GM21367 (cell line): ENCODE results near the gene BTBD3.

Source experiments
- ATAC-seq: cut with Tn5 transposase; IDR thresholded peaks from one replicate; pipeline ENCODE4 v1.9.1; 2021; ENCODE audit not compliant: unreplicated experiment

The BTBD3 gene

DNA sequence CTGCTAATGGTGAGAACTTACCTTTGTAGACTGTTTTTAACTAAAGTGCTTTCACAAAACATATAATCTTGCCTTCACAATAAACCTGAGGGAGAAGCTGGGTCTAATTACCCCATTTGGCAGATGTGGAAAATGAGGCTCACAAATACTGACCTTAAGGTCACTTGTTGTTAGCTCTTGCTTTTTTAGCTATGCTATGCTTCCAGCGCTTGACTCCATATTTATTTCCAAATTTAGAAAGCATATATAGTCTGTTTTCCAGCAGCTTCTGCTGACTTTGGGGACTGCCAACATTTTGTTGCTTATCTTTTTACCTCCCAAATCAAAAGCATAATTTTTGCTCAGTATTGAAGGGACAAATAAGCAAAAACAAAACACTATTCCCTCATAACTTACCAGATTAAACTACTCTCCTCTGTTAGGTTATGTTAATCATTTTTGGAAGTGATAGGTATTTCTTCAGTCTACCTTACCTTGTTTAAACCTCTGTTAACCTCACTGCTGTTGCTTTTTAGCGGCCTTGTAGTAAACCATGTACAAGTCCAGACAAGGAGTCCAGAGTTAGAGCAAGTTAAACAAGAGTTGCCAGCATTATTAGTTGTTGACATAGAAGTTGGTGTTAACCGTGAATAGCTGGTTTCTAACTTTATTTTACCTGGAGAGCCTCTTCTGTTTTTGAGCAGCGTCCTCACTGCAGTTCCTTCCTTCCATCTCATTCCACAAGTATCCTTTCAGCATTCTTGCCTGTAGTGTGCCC, 4.9 kb upstream of the BTBD3 start:
- no peak for ATAC-seq

- no peak for ATAC-seq
Measured at GRCh38 chr20:11918391-11918845, 725 bp downstream of the BTBD3 start.

- no peak for ATAC-seq
Measured at GRCh38 chr20:11918981-11919380, 1.3 kb downstream of the BTBD3 start.

DNA sequence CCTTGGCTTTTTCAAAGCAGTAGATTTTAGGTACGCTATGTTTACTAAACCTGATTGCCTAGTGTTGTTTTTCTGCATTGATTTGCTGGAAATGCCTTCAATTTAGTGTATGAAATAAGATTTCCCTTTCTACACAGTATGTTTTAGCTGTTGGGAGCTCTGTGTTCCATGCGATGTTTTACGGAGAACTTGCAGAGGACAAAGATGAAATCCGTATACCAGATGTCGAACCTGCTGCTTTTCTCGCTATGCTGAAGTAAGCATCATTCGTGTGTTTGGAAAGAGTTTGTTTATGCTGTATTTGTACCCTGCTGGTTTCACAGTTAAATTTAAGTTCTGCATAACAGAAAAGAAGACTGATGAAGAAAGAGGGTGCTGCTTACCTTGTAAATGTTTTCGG, 1.9 kb downstream of the BTBD3 start:
- no peak for ATAC-seq

- ATAC-seq = no peak
Measured at GRCh38 chr20:11920083-11920482, 2.4 kb downstream of the BTBD3 start.

DNA sequence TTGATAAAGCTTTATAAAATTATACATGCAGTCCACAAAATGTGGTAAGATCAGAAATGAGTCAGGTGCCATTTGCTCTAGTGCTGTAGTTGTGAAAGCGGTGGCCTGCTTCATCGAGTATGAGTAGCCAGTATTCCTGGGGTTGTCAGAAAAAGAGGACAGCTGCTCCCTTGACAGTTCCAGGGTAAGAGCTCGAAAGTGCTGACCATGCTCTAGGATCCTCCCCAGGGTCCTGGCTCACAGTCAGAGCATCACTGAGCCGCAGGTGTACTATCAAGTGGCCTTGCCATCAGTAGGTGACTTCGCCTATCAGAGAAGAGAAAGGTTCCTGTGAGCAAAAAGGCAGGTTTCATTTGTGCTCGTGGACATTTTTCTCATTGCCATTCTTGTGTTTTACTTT, 3.6 kb downstream of the BTBD3 start:
- ATAC-seq = no peak

GRCh38 chr20:11922561-11922960, 4.9 kb downstream of the BTBD3 start:
- ATAC-seq = no peak

GRCh38 chr20:11924923-11925322, 7.2 kb downstream of the BTBD3 start:
- no peak for ATAC-seq

DNA sequence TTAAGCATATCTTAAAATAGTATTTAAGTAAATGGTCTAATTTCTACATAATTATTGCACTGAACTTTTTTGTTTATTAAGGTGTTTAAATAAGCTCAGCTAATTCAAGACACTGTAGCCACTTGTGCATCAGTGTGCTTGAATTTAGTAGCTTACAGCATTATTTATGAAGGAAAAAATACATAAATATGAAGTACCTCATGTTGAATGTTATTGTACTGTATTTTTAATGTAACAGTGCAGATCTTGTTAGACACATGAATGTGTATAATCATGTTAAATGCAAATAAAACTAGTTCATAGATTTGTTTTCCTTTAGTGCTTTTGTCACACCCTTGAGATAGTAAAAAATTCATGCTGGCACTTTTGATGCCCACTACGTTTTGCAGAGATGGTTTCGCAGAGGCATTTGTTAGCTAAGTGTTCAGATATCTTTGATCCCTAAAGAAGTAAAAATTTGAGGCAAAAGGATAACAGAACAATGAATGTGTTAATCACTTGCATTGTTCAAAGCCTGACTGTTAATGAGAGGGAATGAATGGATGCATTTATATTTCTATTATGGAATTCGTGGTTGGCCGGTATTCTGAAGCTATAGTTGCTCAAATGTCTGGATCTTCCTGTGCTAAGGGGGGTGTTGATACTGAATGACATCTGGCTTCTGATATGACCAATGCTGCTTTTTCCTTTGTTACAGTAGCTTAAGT, 8.8 kb downstream of the BTBD3 start:
- ATAC-seq = no peak

DNA sequence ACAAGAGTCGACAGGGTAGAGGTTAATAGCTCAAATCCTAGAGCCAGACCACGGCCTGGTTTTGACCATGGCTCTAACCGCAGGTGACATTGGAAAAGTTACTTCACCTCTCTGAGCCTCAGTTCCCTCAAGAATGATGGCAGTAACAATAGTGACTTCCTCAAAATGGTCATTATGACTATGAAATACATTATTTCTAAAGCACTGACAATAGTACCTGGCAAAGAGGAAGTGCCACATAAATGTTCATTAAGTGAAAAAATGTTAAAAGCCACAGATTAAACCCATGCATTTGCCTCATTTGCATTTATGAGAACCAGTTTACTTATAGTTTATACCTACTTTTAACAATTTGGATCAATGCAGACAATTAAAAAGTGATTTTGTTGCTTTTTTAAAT, 12.3 kb downstream of the BTBD3 start:
- no peak for ATAC-seq

- ATAC-seq = no peak
Measured at GRCh38 chr20:11935212-11936154, 17.8 kb downstream of the BTBD3 start.

DNA sequence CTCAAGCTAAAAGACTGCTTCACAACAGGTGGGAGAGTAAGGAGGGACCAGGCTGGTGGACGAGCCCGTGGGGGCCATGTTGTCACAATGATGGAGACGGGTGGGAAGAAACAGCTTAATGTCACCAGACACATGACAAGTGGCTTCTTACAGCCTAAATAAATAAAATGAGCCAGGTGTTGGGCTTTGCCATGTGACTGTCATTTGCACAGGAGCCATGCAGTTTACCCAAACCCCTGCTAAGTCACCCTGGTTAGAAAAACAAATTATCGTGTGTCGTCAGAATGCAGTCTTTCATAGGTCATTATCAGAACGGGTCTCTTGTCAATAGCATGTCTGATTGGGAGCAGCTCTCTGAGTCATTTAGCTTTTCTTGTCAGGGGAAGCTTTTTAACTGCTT, 18.5 kb downstream of the BTBD3 start:
- ATAC-seq = no peak

GRCh38 chr20:11937230-11937629, 19.5 kb downstream of the BTBD3 start:
- ATAC-seq = no peak

GRCh38 chr20:11941593-11942246, 24.0 kb downstream of the BTBD3 start:
- ATAC-seq = no peak

- ATAC-seq = no peak
Measured at GRCh38 chr20:11943778-11944177, 26.1 kb downstream of the BTBD3 start.

DNA sequence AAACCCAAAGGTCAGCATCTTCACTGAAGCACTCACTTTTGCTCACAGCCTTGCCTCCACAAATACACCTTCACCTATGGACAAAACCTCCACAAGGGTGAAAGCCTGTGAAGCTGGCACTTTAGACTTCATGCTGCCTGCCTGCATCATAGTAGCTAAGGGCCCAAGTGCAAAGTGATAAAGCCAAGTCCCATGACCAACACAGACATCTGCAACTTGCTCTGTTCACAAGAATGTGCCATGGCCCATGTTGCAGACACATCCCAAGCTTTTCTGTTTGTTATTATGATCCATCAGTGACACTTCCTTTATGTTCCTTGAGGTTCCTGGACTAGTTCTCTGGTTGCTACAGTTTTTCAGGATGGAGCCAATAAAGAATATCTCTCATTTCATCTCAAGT, 31.1 kb downstream of the BTBD3 start:
- ATAC-seq = no peak

GRCh38 chr20:11949711-11950110, 32.0 kb downstream of the BTBD3 start:
- no peak for ATAC-seq

- ATAC-seq = no peak
Measured at GRCh38 chr20:11951696-11952095, 34.0 kb downstream of the BTBD3 start.

GRCh38 chr20:11952639-11953038, 34.9 kb downstream of the BTBD3 start:
- no peak for ATAC-seq

GRCh38 chr20:11957911-11958310, 40.2 kb downstream of the BTBD3 start:
- no peak for ATAC-seq

- ATAC-seq = no peak
Measured at GRCh38 chr20:11958855-11959254, 41.2 kb downstream of the BTBD3 start.
